MM.1S (cell line): ENCODE measurements around the gene PSMD11.

Experiments
- DNase-seq: peaks from one replicate; pipeline ENCODE4 v3.0.0-alpha.2; 2015
- H2AFZ ChIP-seq: fragments of 300-600 bp; sonication (generic); 2 replicates; pipeline ENCODE4 v1.6.0; 2016; ENCODE audit warnings: antibody characterized with exemption, low read length
- H3F3A ChIP-seq: fragments of 300-600 bp; sonication (generic); 2 replicates; pipeline ENCODE4 v1.6.1; 2016; ENCODE audit warnings: mild to moderate bottlenecking, antibody characterized with exemption, low read length, moderate library complexity, mixed read lengths; ENCODE audit not compliant: insufficient read depth
- H3K27ac ChIP-seq: fragments of 300-600 bp; sonication (generic); 2 replicates; pipeline ENCODE4 v1.5.1; 2016; ENCODE audit warnings: mild to moderate bottlenecking, low read length
- H3K27me3 ChIP-seq: fragments of 300-600 bp; sonication (generic); replicated peaks from 2 replicates; pipeline ENCODE4 v1.6.0; 2016; ENCODE audit warnings: low read length; ENCODE audit not compliant: insufficient read depth
- H3K36me3 ChIP-seq: fragments of 300-600 bp; sonication (generic); replicated peaks from 2 replicates; pipeline ENCODE4 v1.6.1; 2016; ENCODE audit warnings: mild to moderate bottlenecking, low read length, mixed read lengths; ENCODE audit not compliant: insufficient read depth
- H3K4me1 ChIP-seq: fragments of 300-600 bp; sonication (generic); 2 replicates; pipeline ENCODE4 v1.6.1; 2016; ENCODE audit warnings: low read length, mixed read lengths
- H3K4me2 ChIP-seq: fragments of 300-600 bp; sonication (generic); 2 replicates; pipeline ENCODE4 v1.6.0; 2016; ENCODE audit warnings: low read depth, low read length
- H3K4me3 ChIP-seq: fragments of 300-600 bp; sonication (generic); 2 replicates; pipeline ENCODE4 v1.5.1; 2016; ENCODE audit warnings: low read length, mixed read lengths
- H3K79me2 ChIP-seq: fragments of 300-600 bp; sonication (generic); 2 replicates; pipeline ENCODE4 v1.6.1; 2016; ENCODE audit warnings: mixed run types, low read length, mixed read lengths
- H3K9ac ChIP-seq: fragments of 300-600 bp; sonication (generic); 2 replicates; pipeline ENCODE4 v1.6.1; 2016; ENCODE audit warnings: low read length, mixed read lengths
- H3K9me2 ChIP-seq: fragments of 300-600 bp; sonication (generic); replicated peaks from 2 replicates; pipeline ENCODE4 v1.6.1; 2016; ENCODE audit warnings: mild to moderate bottlenecking, low read length, mixed read lengths; ENCODE audit not compliant: insufficient read depth
- H3K9me3 ChIP-seq: fragments of 300-600 bp; sonication (generic); replicated peaks from 2 replicates; pipeline ENCODE4 v1.6.1; 2016; ENCODE audit warnings: mild to moderate bottlenecking, low read length, mixed read lengths; ENCODE audit not compliant: insufficient read depth
- H4K20me1 ChIP-seq: fragments of 300-600 bp; sonication (generic); 2 replicates; pipeline ENCODE4 v1.6.1; 2016; ENCODE audit warnings: mild to moderate bottlenecking, low read length, moderate library complexity, mixed read lengths; ENCODE audit not compliant: insufficient read depth
- EZH2 ChIP-seq: fragments of 300-600 bp; sonication (generic); optimal IDR thresholded peaks from 2 replicates; pipeline ENCODE3; 2017; ENCODE audit warnings: low read depth, mild to moderate bottlenecking, antibody characterized with exemption, low read length, mixed read lengths
- EZH2phosphoT487 ChIP-seq: fragments of 300-600 bp; sonication (generic); IDR thresholded peaks from 2 replicates; pipeline ENCODE4 v1.6.1; 2018; ENCODE audit warnings: antibody characterized with exemption, low read length
- TF ChIP-seq, protein P1 (sequence below): fragments of 300-600 bp; sonication (generic); IDR thresholded peaks from 2 replicates; pipeline ENCODE4 v1.5.1; 2016; ENCODE audit warnings: antibody characterized with exemption, low read length, mixed read lengths

PSMD11 gene

DNA sequence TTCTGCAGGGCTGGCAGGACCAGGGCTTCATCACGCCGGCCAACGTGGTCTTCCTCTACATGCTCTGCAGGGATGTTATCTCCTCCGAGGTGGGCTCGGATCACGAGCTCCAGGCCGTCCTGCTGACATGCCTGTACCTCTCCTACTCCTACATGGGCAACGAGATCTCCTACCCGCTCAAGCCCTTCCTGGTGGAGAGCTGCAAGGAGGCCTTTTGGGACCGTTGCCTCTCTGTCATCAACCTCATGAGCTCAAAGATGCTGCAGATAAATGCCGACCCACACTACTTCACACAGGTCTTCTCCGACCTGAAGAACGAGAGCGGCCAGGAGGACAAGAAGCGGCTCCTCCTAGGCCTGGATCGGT is 43.9 kb downstream of the PSMD11 start:
- TF ChIP-seq EZH2phosphoT487 = no peak
- TF ChIP-seq EZH2 = no peak
- TF ChIP-seq, protein P1, sequence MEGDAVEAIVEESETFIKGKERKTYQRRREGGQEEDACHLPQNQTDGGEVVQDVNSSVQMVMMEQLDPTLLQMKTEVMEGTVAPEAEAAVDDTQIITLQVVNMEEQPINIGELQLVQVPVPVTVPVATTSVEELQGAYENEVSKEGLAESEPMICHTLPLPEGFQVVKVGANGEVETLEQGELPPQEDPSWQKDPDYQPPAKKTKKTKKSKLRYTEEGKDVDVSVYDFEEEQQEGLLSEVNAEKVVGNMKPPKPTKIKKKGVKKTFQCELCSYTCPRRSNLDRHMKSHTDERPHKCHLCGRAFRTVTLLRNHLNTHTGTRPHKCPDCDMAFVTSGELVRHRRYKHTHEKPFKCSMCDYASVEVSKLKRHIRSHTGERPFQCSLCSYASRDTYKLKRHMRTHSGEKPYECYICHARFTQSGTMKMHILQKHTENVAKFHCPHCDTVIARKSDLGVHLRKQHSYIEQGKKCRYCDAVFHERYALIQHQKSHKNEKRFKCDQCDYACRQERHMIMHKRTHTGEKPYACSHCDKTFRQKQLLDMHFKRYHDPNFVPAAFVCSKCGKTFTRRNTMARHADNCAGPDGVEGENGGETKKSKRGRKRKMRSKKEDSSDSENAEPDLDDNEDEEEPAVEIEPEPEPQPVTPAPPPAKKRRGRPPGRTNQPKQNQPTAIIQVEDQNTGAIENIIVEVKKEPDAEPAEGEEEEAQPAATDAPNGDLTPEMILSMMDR = no peak
- H3K4me1 ChIP-seq = peaks cover 14% of the 10 kb centered on the region

DNA sequence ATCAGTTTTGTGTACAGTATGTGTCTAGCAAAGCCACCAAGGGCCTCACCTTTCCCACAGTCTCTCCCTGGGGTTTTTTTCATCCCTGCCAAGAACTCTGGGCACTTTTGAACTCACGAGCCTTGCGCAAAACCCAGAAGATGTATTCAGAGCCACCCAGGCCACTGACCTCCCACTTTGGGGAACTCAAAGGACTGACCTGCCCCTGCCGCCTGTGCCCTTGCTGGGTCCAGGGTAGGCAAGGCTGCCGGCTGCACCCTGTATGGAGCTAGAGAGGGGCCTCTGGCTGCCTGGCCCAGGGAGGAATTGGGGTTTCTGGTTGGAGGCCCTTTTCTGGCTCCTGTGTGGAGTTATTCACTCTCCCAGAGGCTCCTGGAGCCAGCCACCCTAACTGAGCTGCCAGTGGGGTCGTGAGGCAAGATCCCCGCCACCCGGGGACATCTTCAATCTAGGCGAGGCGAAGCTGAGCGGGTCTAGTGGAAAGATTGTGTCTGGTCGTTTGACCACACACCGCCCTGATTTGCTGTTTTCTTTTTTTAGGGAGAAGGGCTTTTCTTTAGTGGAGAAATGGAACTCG is 44.4 kb downstream of the PSMD11 start:
- H3K36me3 ChIP-seq = no peaks in the 10 kb centered on the region
- H3K79me2 ChIP-seq = no peaks in the 10 kb centered on the region
- H3K4me3 ChIP-seq = no peak overlapping the region
- H3K27me3 ChIP-seq = no peaks in the 10 kb centered on the region
- no peak overlapping the region for H3K4me2 ChIP-seq
- no peak overlapping the region for H3K9ac ChIP-seq
- H3K4me1 ChIP-seq = peaks cover 8% of the 10 kb centered on the region
- H3K27ac ChIP-seq = no peak overlapping the region
- TF ChIP-seq EZH2 (no peak), EZH2phosphoT487 (no peak)
- H3K9me3 ChIP-seq = no peaks in the 10 kb centered on the region
- no peak overlapping the region for H2AFZ ChIP-seq
- peaks cover 16% of the 10 kb centered on the region for H3F3A ChIP-seq
- DNase-seq = no peak
- H3K9me2 ChIP-seq = no peaks in the 10 kb centered on the region
- no peaks in the 10 kb centered on the region for H4K20me1 ChIP-seq

More for the DNA sequence above, 43.9 kb downstream of the PSMD11 start:
- DNase-seq = no peak
- no peaks in the 10 kb centered on the region for H3K27me3 ChIP-seq
- no peak overlapping the region for H2AFZ ChIP-seq
- no peaks in the 10 kb centered on the region for H3K9me2 ChIP-seq
- H3F3A ChIP-seq = peaks cover 21% of the 10 kb centered on the region
- H4K20me1 ChIP-seq = no peaks in the 10 kb centered on the region
- no peak overlapping the region for H3K9ac ChIP-seq
- H3K4me2 ChIP-seq = no peak overlapping the region
- H3K27ac ChIP-seq = no peak overlapping the region
- H3K36me3 ChIP-seq = no peaks in the 10 kb centered on the region
- no peaks in the 10 kb centered on the region for H3K9me3 ChIP-seq
- no peak overlapping the region for H3K4me3 ChIP-seq
- H3K79me2 ChIP-seq = no peaks in the 10 kb centered on the region

DNA sequence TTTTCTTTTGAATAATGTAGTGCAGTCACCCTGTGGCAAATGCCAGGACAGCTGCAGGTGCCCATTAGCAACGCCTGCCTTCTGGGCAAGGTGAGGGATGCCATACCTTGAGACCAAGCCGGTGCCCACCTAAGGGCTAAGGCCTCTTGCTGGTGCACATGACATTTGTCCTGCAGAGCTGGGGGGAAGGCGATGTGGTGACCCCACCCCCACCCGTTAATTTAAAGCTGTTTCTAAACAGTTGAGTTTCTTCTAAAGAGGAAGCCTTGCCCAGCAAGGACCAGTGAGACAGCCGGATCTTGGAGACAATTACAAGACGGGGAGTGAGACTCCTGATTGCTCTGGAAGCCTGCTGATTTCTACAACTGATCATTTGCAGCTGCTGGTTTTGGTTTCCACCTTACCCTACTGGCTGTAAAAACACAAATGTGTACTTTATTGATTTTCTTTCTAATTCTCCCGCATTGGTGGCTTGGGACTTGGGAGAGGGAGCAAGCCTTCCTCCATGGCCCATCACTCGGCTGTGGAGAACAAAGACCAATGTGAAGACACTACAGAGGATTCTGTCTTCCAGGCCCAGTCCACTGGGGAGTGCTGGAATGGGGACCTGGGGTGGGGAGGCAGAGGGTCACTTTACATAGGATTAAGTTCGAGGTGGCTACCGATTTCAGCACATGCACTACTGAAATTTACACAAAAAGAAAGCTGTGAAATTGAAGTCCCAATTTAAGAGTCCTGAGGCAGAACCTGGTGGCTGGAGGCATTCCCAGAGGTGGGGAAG is 45.2 kb downstream of the PSMD11 start:
- H3K9me3 ChIP-seq = no peaks in the 10 kb centered on the region
- no peaks in the 10 kb centered on the region for H4K20me1 ChIP-seq
- H2AFZ ChIP-seq = no peak overlapping the region
- H3K4me1 ChIP-seq = 0 out of 2 replicates have a peak, but pooled peaks cover 6% of the 10 kb centered on the region
- DNase-seq = no peak
- H3F3A ChIP-seq = peaks cover 10% of the 10 kb centered on the region
- no peaks in the 10 kb centered on the region for H3K27me3 ChIP-seq
- H3K9me2 ChIP-seq = no peaks in the 10 kb centered on the region
- H3K9ac ChIP-seq = no peak overlapping the region
- no peak for TF ChIP-seq EZH2
- TF ChIP-seq, protein P1 = no peak
- no peak for TF ChIP-seq EZH2phosphoT487
- H3K79me2 ChIP-seq = no peaks in the 10 kb centered on the region
- H3K27ac ChIP-seq = no peak overlapping the region
- no peak overlapping the region for H3K4me3 ChIP-seq
- no peaks in the 10 kb centered on the region for H3K36me3 ChIP-seq
- no peak overlapping the region for H3K4me2 ChIP-seq

DNA sequence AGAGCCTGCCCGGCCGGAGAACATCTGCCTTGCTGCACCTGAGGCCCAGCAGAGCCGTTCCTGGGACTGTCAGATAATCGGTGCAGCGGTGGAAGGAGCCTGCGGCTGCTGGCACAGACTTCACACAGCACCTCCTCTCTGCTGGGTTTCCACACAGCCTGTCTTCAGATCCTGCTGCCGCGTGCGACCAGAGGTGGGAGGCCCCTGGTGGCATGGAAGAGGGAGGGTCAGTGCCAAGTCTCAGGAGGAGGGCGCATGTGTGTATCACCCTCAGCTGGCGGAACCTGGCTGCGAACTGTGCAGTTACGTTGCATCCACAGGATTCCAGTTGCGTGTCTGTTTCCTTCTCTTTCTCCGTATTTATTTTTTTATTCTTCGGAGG is 45.8 kb downstream of the PSMD11 start:
- Histone ChIP-seq H3K9me3 (no peaks in the 10 kb centered on the region), H3K4me3 (no peak overlapping the region), H3K4me2 (no peak overlapping the region), H3F3A (peaks cover 10% of the 10 kb centered on the region), H3K9me2 (no peaks in the 10 kb centered on the region), H3K36me3 (no peaks in the 10 kb centered on the region), H3K79me2 (no peaks in the 10 kb centered on the region), H3K27ac (no peak overlapping the region), H2AFZ (no peak overlapping the region), H3K4me1 (0 out of 2 replicates have a peak, but pooled peaks cover 6% of the 10 kb centered on the region), H3K9ac (no peak overlapping the region), H4K20me1 (no peaks in the 10 kb centered on the region), H3K27me3 (no peaks in the 10 kb centered on the region)
- DNase-seq = no peak
- TF ChIP-seq EZH2phosphoT487 (no peak), EZH2 (no peak)
- TF ChIP-seq, protein P1 = no peak
